NCI-H187 (cell line): Measurements from ENCODE around the gene PSD2.

Experiments used
- DNase-seq, 2 experiments: peaks; one replicate each; lab custom pipeline; 2025; lab: John Stamatoyannopoulos, UW

The PSD2 gene

DNA sequence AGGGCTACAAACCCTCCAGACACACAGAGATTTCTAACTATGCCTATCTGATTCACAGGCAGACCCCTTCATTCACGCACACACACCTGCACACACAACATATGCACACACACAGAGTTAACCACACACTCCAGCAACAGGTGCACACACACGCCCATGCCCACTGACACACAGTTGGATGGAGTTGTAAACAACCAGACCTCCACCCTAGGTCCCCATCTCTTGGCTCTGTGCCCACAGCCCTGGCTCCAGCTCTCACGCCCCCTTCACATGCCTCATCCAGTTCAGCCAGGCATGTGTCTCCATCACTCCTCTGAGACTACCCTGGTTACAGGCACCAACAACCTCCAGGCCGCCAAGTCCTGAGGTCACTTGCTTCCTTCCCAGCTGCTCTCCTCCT lies 61.1 kb downstream of the PSD2 start:
- DNase-seq, result peak; percentile 35 to 40

DNA sequence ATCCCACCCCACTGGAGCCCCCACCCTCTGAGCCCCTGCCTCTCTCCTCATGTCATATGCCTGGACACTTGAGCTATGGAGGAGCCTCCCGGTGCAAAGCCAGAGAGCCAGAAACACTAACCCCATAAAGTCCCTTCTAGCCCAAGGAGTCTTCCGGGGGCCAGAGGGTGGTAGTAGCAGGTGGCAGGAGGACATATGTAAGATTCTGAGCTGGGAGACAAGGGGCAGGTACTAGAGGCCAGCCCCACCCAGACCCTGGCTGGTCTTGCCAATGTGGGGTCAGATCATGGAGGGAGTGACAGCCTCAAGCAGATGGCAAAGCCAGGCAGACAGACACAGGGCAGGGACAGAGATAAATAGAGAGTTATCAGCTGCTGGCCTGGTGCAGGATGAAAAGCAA lies 63.4 kb downstream of the PSD2 start:
- no peak for DNase-seq

DNA sequence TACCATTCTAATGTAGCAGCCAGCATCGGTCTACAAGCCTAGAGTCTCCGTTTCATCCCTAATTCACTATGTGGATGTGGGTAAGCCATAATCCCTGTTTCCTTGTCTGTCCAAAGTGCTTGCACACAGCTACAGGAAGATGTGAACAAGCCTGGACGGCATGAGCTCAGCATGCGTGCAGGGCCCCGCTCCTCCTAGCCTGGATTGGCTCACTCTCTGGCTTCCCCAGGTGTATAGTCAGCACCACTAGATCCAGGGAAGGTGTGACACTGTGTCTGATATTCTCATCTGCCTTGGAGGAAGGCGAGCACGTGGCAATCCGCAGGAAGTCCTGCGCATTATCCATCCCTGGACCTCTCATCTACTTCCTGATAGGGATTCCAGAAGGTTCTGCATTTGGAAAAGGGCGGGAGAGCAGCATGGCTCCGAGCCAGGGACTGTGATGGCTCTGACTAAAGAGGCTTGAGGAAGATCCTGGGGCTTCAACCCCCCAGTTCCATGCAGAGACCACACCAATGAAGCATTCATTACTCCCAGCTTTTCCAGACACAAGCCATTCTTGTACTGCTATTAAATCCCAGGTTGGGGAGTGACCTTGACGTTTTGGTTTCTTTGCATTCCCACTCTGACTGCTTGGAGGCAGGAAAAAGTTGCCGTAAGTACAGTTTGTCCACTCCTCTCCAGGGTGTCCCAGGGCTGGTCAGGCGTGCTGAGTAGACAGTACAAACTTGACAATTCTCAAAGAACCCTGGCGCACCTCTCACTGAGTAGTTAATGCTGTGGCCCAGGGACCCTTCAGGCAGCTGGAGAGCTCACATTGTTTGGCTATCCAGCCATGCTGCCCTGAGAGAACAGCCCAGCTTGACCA lies 65.6 kb downstream of the PSD2 start:
- DNase-seq, result no peak

DNA sequence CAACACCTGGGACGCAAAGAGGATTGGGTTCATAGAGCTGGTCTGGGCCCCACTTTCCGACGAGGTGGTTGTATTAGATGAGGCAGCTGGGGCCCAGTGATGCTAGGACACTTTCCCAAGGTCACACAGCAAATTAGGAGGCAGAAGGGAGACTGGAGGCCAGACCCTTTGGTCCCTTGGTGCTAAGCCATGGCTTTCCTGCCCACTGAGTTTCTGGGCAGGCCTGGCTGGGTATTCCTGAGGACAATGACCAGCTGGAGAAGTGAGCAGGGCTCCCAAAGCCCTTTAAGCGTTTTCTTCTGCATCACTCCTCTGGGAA lies 66.2 kb downstream of the PSD2 start:
- no peak for DNase-seq

DNA sequence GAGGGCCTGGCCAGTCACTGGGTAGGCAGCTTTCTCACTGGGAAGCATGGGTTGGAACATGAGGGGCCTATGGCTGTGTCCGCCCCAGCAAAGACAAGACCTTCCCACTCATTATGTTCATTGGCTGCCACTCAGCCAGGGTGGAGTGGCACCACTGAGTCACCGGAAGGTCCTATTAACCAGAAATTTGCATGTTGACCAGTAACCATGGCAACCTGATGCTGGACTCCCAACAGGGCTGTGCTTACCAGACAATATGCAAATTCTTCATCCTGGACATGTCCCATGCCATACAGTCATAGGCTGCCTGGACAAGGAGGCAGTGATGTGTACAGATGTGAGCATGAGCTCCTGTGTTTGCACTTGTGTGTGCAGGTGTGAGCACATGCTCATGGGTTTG lies 66.7 kb downstream of the PSD2 start:
- DNase-seq, result no peak

DNA sequence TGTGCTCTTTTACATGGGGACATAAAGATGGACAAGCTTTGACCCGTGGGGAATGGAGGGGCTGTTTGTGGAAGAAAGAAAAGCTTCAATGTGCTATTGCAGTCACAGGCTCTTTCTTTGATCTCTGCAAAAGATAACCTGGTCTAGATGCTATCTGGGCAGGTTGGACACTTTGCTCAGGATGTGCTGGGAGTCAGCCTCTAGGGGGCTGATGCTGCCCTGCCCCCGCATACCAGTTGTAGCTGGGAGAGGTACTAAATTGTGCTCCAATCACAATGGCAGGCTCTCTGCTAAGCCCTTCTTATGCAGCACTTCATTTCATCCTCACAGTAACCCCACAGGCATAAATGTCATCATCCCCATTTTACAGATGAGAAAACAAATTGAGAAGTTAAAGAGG lies 67.2 kb downstream of the PSD2 start:
- DNase-seq, result no peak

DNA sequence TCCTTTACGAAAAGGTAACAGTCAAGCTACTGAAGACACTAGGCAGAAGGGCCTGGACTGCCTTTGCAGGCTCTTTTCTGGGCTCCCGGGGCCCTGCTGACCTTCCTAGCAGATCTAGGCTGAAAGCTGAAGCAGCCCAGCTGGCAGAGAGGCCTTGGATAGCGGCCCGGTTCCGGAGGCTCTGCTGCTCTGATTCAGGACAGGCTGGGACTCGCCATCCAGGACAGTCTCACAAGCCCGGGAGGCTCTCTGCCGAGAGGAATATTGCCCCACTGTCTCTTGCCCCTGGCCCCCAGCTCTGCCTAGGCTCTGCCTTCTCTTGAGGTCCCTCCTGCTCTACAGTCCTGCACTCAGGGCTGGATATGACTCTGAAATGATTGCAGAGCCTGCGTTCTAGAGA lies 67.8 kb downstream of the PSD2 start:
- peak in 1 of 2 experiments; percentile 41 for DNase-seq

DNA sequence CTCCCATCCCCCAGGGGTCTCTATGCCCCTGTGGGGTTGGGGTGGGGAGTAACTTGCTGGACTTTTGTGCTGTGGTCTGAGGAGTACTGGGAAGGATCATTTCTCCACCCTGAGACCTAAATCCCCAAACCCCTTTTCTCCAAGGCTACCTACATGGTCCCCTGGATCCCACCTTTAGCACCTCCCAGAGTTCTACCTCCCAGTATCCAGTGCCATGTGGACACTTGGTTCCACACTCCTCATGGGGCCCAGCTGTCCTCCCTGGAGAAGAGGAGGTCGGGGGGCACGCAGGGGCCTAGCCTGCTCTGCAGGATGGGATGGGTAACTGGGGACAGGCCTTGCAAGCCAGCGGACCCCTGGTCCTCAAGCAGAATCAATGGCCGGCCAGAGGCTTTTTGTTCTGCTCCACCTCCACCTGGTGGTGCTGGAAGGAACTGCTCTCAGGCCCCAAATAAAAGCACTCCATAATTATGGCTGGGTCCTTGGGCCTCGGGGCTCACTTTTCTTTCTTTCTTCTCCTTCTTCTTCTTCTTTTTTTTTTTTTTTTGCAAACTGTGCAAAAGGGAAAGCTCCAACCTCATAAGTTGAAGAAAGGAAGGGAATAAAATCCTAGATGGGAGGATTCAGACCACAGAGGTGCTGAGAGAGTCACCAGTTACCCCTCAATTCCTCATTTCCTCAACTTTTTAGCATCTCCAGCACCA lies 68.4 kb downstream of the PSD2 start:
- DNase-seq, result peak in 1 of 2 experiments; percentile 57

DNA sequence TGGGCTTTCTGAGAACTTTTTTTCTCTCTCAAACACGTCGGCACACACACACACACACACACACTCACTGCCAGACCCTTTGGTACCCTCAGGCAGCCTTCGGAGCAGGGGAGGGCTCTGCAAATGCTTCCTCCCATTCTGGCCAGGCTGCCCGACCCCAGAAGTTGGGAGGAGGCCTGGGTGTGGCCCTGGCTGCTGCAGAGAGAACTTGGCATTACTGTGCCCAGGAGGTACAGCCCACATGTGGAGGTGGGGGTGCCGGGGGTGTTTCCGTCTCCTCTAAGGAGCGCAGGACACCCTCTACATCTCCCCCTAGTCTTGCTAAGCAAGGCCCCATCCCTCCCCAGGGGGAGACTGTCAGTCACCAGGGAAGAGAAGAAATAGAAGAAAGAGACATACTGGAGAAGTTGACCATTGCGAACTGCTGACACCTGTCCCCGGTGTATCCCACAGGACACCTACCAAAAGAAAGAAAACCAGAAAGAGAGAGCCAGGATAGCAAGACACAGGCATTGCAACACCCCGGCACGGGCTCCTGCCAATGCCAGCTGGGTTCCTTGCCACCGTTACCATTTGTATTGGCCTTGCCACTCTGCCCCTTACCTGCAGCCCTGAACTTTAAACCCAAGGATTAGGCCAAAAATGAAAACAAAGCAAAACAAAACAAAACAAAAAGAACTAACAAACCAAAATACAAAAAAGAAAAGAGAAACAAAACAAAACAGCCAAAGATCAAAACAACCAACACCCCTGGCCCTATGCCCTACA lies 69.3 kb downstream of the PSD2 start:
- DNase-seq, result no peak

DNA sequence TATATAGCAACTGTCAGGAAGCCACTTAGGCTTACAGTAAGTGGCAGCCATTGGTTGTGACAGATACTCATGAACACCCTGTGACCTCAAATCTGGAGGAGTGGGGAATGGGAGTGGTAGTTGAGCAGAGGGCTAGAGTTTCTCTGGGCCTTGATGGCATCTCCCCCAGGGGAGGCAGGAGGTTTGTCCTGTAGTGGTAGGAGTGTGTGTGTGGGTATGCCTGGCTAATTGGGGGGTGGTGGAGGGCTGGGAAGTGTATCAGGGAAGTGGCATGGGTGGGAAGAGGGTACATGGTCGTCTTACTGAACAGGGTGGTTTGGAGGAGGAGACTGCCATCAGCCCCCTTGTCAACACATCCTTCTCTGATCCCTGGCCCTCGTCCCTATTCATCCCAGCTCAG lies 71.5 kb downstream of the PSD2 start:
- DNase-seq, result no peak

DNA sequence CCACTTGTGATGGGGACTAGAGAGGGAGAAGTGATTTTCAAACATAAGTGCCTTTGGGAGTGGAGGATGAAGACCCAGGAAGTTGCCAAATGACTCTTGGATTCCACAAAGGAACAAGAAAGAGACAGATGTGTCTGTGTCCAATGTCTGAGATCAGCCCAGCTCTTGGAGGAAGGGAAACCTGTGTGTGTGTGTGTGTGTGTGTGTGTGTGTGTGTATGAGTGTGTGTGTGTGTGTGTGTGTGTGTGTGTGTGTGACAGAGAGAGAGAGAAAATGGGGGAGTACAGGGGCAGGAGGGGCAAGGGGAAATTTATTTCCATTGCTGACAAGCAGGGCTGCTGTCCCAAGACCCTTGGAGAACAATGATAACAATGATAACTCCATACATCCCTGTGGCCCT lies 72.0 kb downstream of the PSD2 start:
- DNase-seq, result no peak

DNA sequence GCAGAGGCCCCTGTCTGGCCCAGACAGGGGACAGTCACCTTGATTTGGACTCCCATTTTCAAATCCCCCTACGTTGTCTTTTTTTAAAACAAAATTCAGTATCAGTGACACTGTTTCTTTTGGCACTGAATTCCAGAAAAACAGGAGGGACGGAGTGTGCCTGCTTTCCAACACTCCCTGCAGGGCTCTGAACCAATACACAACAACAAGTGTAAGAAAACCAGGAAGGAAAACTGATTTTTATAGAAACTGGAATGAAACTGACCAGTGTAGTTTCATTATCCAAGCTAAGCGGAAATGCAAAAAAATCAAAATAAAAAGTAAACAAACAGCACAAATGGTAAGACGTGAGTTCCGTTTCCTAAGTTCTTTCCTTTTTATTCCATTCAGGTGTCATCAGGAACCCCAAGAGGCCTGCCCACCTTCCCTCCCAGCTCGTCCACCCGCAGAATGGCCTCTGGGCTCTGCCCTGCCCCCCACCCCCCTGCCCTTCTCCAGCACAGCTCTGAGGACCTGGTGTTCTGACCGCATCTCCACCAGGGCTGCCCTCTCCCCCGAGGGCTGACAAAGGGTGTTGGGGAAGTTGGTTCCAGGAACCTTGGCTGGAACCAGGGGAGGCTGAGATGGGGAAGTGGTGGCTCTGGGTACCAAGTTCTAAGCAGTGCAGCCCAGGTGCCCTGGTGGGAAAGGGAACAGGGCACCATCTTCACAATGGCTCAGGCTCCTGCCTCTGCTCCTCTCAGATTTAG lies 73.6 kb downstream of the PSD2 start:
- DNase-seq, result no peak

DNA sequence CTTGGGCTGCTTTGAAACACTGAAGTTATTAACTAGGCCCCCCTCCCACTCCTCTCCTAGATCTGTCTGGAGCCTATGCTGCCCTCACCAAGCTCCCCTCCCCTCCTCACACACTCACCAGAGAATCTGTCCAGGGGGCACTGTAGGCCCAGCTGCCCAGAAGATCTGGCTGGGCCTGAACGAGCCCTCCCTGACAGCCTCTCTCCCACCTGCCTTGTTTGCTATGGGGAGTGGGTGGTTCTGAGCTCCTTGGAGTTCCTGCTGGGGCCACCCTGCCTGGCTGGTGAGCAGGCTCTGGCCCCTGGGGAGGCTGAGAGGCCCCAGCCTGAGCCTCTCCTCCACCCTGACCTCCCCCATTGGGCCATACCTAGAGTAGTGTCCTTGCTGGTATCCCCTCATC lies 75.1 kb downstream of the PSD2 start:
- no peak for DNase-seq

DNA sequence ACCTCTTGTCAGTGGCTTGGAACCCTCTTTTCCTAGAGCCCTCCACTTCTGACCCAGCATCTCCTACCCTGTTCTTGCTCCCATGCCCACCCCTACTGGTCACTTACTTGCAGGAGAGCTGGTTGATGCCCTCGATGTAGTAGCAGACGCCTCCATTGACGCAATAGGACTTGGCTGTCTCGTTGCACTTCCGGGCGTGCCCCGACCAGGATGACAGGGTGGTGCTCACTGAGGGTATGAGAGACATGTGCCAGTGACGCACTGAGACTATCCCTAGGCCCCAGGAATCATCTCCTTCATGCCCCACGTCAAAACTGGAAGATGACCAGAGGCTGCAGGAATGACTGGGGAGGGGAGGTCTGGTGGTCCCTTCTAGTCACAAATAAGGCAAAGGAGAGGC lies 76.0 kb downstream of the PSD2 start:
- DNase-seq, result no peak

DNA sequence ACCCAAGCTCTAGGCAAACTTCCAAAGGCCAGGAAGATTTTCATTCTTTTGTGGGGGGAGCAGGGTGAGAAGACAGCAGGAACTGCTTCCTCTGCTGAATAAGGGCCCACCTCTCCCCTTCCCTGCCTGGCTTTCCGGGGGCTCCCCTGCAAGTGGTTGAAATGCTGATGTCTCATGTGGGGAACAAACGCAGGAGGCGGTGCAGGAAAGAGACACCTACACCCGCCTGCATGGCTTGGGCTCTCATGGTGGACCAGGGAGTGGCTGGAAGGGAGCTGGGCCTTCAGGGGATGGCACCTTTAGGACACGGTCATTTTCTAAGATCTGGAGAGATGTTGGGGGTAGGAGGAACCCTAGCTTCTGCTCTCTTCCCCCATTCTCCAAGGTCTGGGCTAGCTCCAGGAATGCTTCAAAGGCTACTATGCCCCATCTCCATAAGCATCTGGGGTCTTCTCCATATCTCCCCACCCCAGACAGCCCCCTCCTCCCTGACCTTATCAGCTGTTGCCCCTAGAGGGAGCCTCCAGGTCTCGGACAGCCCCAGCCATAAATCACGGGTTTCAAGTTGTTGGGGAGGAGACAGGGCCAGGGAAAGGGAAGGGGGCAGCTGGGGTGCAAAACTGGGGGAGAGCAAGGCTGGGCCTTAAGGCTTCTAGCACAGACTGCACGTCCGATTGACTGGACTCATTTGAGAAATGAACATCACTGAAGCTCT lies 76.6 kb downstream of the PSD2 start:
- no peak for DNase-seq

DNA sequence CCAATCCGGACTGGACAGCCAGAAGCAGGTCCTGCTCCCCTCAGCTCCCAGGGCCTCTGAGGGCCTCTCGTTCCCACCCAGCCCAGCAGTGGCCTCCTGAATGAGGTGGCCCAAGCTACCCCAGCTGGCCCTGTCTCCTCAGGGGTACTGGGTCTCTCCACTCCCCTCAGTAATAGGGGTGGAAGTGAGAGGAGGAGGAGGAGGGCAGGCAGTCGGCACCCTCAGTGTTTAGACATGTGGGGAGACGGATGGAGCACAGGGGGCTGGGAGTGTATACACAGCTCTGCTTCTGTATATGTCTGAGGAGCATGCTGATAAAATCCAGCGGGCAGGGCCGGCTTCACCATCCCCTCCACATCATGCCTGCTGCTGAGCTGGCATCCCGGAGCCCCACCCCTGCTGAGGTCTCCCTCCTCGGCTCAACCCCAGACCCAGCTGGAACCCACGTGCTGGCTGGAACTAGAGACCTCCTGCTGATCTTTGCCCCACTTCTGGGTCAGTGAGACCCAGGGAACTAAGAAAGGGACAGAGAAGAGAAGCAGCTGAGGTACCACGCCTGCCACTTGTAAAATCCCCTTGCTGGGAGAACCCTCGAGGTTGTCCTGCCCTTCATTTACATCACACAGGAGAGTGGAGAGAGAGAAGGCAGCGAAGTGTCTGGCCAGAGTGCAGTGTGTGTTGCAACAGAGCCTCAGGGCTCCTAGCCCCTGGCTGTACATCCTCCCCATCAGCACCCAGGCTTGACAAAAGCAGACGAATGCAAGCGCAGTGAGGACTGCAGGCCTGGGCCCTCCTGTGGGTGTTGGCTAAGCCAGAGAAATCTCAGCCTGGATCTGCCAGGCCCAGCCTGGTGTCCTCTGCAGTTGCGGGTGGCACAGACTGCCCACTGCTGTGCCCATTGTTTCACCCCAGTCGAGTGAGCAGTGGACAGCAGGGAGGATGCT lies 77.5 kb downstream of the PSD2 start:
- DNase-seq, result peak in 1 of 2 experiments; percentile 5

DNA sequence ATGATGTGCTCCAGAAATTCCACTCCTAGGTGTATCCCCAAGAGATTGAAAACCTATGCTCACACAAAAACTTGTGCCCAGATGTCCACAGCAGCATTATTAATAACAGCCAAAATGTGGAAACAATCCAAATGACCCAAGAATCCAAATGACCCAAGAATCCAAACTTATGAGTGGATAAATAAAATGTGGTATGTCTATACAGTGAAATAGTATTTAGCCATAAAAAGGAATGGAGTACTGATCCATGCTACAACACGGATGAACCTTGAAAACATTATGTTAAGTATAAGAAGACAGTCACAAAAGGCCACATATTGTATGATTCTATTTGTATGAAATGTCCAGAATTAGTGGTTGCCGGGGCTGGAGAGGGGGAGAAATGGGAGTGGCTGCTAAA lies 80.3 kb downstream of the PSD2 start:
- DNase-seq, result no peak

DNA sequence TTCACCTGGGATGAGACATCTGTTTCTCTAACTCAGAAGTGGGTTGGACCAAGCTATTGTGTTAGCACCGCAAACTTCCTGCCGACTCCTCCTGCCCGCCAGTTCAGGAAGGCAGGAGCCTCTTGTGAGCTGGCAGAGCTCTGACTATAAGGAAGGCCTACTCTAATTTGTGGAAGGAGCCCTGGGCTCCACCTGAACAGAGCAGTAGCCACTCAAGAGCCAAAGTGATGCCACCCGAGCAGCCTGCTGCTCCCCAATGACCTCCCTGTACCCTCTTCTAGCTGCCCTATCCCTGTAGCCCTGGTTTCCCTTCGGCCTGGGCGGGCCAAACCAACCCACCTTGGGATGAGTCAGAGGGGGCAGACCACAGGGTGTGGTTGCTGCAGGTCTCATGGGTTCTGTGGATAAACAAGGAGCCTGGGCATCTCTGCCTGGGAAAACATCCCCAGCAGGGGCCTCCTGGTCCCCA lies 81.6 kb downstream of the PSD2 start:
- no peak for DNase-seq

DNA sequence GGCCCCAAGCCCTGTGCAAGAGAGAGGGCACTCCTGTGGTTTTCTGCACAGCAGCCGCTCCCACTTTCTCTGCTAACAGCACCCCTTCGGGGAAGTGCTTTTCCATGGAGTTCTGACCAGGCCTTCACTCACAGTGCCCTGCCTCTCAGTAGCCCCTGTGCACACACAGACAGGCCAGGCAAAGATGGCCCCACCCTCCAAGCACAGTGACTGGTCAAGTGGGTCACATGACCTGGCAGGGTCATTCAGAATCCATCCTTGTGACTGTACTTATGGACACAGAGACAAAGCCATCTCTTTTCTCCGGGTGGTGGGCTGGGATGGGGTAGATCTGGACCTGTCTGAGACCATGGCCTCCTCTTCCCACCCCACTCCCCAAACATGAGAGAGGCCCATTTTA lies 82.5 kb downstream of the PSD2 start:
- no peak for DNase-seq

DNA sequence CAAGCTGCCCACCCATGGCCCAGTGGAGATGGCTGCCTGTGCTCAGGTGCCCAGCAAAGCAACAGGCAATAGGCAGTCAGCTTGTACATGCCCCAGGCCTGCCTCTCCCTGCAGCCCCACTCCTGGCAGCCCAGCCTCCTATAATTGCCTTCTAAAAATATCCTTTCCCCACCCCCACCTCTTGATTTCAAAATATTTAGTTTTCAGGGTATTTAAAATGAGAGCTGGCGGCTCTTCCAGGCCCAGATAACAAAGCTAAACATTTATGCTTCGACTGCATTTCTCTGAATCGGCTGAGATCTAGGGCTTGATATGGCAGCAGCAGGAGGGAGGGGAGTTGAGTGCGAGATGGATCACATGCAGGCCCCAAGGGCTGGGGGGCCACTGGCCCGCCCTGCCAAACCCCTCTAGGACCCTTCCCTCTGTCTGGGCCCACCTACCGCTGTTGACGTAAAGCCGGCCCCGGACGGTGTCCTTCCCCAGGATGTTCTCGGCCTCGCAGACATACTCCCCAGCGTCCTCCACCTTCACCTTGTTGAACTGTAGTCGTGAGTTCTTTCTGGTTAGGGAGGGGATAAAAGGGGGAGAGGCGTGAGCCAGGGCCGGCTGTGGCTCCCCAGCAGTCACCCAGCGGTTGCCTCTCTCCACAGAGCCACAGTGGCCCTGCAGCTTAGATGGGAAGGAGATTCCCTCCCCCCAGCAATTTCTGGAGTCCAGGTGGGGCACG lies 85.0 kb downstream of the PSD2 start:
- DNase-seq, result no peak
